ENCODE data around the gene STK24.

- TF ChIP-seq CTCF (conservative IDR thresholded peaks at IDR 0.05; ENCODE audit: low read length) = no peak
- no peak for TF ChIP-seq EZH2phosphoT487 (IDR thresholded peaks at IDR 0.05; ENCODE audit: borderline replicate concordance, low read depth, low read length)
Observed at GRCh38 chr13:98549006-98549727, 27.7 kb downstream of the STK24 start.

Data from OCI-LY7 (cell line).